ENCODE data around the gene FMNL1.

GRCh38 chr17:45296833-45297124 is 75.1 kb downstream of the FMNL1 start:
- TF ChIP-seq CTCF (IDR thresholded peaks at IDR 0.05) (no peak), EP300 (IDR thresholded peaks at IDR 0.05) (no peak), POLR2A (IDR thresholded peaks at IDR 0.05) (no peak)
